ENCODE data around the gene SLC41A1.
A peak's percentile ranks its signal among the peaks of the same experiment; 100 is the strongest.

SLC41A1 gene

GRCh38 chr1:205817988-205818387 is 5.0 kb upstream of the SLC41A1 start:
- no peak for DNase-seq

- no peak for DNase-seq
Observed at GRCh38 chr1:205817364-205817763, 4.4 kb upstream of the SLC41A1 start.

DNA sequence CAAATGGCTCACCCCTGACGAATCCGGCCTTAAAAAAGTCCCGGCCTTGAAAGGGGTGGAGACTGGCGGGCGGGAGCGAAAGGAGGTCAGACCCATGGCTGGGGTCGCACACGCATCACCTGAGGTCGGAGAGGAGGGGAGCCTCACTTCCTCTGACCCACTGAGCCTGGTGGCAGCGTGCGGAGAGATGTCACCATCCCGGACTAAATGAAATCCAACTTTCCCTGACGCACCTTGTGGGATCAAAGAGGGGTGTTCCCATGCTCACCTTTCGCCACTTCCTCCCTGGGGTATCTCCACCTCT is 709 bp upstream of the SLC41A1 start:
- DNase-seq: no peak

GRCh38 chr1:205812271-205812877 is 624 bp downstream of the SLC41A1 start:
- DNase-seq: peak; percentile 73

- no peak for DNase-seq
Observed at GRCh38 chr1:205811660-205812059, 1.3 kb downstream of the SLC41A1 start.

DNA sequence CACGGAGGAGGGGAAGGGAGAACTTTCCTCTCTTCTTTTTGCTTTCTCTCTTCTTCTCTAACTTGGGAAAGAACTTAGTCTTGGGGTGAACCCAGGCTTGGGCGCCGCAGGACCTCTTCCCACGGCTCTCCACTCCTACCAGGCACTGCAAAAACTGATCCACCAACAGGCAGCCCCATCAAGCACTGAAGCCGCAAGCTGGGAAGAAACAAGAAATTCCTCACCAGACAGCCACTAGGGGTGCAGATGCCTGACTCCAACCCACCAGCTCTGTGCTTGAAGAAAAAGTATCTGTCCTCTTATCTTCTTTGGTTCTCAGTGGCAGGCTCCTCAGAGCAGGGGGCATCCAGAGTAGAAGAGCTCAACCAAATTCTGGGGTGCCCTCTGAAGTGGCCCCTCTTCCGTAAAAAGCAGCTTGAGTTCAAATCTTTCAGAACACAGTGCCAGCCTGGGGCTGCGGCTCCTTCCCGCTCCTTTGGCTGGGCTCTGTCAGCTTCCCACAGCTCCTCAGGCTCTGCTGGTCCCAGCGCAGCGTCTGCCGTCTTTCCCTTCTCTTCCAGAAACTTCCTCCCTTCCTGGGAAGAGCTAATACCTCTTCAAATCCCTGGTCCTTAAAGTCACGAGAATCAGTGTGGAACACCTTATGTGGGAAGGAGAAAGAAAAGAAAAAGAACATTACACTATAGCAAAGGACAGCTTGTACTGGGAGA is 2.4 kb downstream of the SLC41A1 start:
- DNase-seq: no peak

DNA sequence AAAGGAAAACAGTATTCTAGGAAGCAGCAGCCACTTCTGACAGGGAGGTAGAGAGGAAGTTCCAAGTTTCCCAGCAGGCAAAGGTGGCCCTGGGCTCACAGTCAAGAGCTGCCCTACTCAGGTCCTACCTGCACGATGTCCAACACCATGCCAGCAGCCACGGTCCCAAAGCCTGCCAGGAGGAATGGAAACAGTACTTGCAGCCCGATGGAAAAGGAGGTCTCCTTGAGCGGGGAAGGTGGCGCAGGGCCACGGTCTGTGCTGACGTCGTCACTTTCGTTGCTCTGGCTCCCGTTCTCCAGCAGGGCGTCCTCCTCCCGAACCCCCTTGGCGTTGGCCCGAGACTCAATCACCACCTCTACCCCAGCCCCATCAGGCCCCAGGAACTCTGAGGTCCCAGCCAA is 3.1 kb downstream of the SLC41A1 start:
- no peak for DNase-seq

- no peak for DNase-seq
Observed at GRCh38 chr1:205809469-205809868, 3.5 kb downstream of the SLC41A1 start.

- DNase-seq: no peak
Observed at GRCh38 chr1:205805082-205805711, 7.8 kb downstream of the SLC41A1 start.

DNA sequence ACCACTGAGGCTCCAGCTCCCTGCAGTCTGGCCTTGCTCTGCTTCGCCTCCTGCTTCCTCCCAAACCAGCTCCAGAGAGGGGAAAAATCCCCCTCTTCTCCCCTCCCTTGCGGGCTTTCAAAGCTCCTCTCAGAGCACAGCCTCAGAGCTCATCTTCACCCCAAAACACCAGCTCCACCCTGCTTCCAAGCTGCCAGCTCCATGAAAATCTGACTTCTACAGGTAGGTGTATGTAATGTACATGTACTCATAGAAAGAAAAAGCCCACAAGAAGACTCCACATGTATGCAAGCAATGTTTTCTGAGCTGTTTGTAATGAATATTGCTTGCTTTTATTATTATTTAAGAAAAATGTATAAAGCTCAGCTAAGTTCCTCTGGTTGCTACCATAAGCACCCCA is 8.4 kb downstream of the SLC41A1 start:
- no peak for DNase-seq

GRCh38 chr1:205803986-205804385 is 9.0 kb downstream of the SLC41A1 start:
- no peak for DNase-seq

- DNase-seq: no peak
Observed at GRCh38 chr1:205802060-205802459, 10.9 kb downstream of the SLC41A1 start.

DNA sequence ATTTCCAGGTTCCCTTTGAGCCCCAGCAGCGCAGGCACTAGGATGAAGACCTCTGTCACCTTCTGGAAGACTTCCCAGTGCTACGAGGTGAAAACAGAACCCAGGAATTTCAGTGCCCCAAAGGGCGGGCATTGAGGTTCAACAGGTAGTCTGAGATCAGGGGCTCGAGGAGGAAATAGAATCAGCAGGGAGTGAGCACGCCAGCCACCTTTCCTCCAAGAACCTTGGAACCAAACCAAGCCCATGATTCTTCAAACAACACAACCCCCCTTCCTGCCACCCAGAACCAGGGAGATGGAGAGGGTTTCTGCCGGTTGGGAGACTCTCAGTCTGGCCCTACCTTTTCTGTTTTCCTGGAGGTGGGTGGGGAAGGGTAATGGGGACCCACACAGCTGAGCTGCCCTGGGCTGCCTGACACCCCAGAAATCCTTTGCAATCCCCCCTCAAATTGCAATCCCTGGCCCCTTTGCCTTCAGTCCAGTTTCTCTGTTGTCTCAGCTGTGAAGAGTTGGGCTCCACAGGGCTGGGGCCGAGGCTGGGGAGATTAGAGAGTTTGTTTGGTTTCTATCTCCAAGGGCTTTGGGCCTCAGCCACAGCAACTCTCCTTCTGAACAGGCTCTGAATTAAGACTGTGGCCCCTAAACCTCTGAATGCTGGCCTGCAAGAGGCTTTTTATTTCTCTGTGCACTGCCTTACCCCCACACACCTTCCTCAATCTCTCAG is 11.9 kb downstream of the SLC41A1 start:
- no peak for DNase-seq

- DNase-seq: no peak
Observed at GRCh38 chr1:205800427-205800826, 12.6 kb downstream of the SLC41A1 start.

DNA sequence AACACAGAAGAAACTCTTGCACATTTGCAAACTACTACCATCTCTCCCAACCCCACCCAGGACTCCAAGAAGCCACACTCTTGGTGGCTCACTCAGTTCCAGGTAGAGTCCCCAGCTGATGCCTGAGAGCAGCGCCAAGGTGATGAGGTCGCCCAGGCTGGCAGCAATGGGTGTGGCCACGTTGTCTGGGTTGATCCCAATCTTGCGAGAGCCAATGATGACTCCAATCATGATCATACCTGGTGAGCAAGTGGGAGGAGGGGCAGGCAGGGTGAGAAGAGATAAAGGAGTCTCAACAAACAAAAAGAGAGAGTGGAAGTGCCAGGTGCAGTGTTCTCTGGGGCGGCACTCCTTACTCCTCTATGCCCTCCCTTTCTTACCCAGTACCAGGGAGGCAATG is 14.4 kb downstream of the SLC41A1 start:
- DNase-seq: no peak

GRCh38 chr1:205797168-205797567 is 15.8 kb downstream of the SLC41A1 start:
- no peak for DNase-seq

GRCh38 chr1:205794011-205794730 is 18.8 kb downstream of the SLC41A1 start:
- DNase-seq: no peak

- no peak for DNase-seq
Observed at GRCh38 chr1:205792961-205793673, 19.9 kb downstream of the SLC41A1 start.

GRCh38 chr1:205792481-205792881 is 20.5 kb downstream of the SLC41A1 start:
- no peak for DNase-seq

GRCh38 chr1:205791568-205792180 is 21.3 kb downstream of the SLC41A1 start:
- peak; percentile 63 for DNase-seq

GRCh38 chr1:205787287-205787916 is 25.6 kb downstream of the SLC41A1 start:
- no peak for DNase-seq

GRCh38 chr1:205786601-205787000 is 26.4 kb downstream of the SLC41A1 start:
- DNase-seq: no peak

Measured in right forelimb (tissue), 1 donor.